Gastroesophageal sphincter (tissue), 4 donors: ENCODE measurements around the gene AREL1. TPM values are rescaled to one million over a fixed set of nuclear protein-coding genes. Genes with fewer than 3 reads are reported as not detected.

Experiments
- ATAC-seq: fragments of 150-250 bp; one replicate; pipeline ENCODE4 v1.9.1; 2016; ENCODE audit warnings: mild to moderate bottlenecking, moderate library complexity
- H3K27ac ChIP-seq, 4 donors: fragments of 200-600 bp; sonication (generic) in 3 of 4; 1 replicate in 3 of 4; 2 replicates in 1 of 4; pipeline ENCODE4 v1.5.1; 2016 to 2019
- H3K27me3 ChIP-seq: fragments of 200-600 bp; sonication (generic); one replicate; pipeline ENCODE4 v1.5.1; 2019
- H3K36me3 ChIP-seq, 2 donors: fragments of 200-600 bp; sonication (generic); one replicate each; pipeline ENCODE4 v1.5.1; 2019; ENCODE audit warnings: control low read depth in 1 of 2
- H3K4me1 ChIP-seq, 3 donors: fragments of 200-600 bp; sonication (generic); 1 replicate in 2 of 3; 2 replicates in 1 of 3; pipeline ENCODE4 v1.5.1; 2016 to 2019; ENCODE audit warnings: control low read depth in 2 of 3
- H3K4me3 ChIP-seq, 2 donors: fragments of 200-600 bp; sonication (generic); one replicate each; pipeline ENCODE4 v1.5.1; 2019; ENCODE audit warnings: mild to moderate bottlenecking in 1 of 2, moderate library complexity in 1 of 2
- H3K9me3 ChIP-seq, 3 donors: fragments of 200-600 bp; sonication (generic); one replicate each; pipeline ENCODE4 v1.5.1; 2017 to 2019; ENCODE audit warnings: control low read depth in 2 of 3
- EP300 ChIP-seq: sonication (generic); formaldehyde crosslinking; IDR thresholded peaks from one replicate; pipeline ENCODE4 v1.6.1; 2017; ENCODE audit warnings: antibody characterized with exemption, mild to moderate bottlenecking
- POLR2A ChIP-seq, 2 donors: fragments of 450-650 bp; IDR thresholded peaks; one replicate each; pipeline ENCODE4 v1.6.1; 2017; ENCODE audit warnings: antibody characterized with exemption in 2 of 2, mild to moderate bottlenecking in 2 of 2, moderate library complexity in 1 of 2
- POLR2AphosphoS5 ChIP-seq: sonication (generic); formaldehyde crosslinking; IDR thresholded peaks from one replicate; pipeline ENCODE4 v1.6.1; 2017; ENCODE audit warnings: antibody characterized with exemption
- WGBS, 2 donors: methylation state at CpG; one replicate each; pipeline ENCODE4 v1.1.5; 2018; ENCODE audit warnings: low coverage in 1 of 2; 5-methylcytosine and 5-hydroxymethylcytosine counted together
- total RNA-seq, 4 donors: library from RNA; depleted of rRNA; stranded (reverse); fragments of >200 nt; gene quantifications; one replicate each; pipeline ENCODE4 v1.1.0, GENCODE V29; 2016
- TF ChIP-seq, protein P1 (sequence below), 4 experiments: fragments of 200-600 bp in 2 of 4; fragments of 450-650 bp in 2 of 4; sonication (generic) in 1 of 4; IDR thresholded peaks; one replicate each; pipeline ENCODE4 v1.5.1; 2017 to 2019; ENCODE audit warnings: antibody characterized with exemption in 4 of 4, mild to moderate bottlenecking in 2 of 4, moderate library complexity in 2 of 4

AREL1 gene
- total RNA-seq, 4 donors from 2014 or later, result 14.3 to 39.9 (median 19.9) TPM

DNA sequence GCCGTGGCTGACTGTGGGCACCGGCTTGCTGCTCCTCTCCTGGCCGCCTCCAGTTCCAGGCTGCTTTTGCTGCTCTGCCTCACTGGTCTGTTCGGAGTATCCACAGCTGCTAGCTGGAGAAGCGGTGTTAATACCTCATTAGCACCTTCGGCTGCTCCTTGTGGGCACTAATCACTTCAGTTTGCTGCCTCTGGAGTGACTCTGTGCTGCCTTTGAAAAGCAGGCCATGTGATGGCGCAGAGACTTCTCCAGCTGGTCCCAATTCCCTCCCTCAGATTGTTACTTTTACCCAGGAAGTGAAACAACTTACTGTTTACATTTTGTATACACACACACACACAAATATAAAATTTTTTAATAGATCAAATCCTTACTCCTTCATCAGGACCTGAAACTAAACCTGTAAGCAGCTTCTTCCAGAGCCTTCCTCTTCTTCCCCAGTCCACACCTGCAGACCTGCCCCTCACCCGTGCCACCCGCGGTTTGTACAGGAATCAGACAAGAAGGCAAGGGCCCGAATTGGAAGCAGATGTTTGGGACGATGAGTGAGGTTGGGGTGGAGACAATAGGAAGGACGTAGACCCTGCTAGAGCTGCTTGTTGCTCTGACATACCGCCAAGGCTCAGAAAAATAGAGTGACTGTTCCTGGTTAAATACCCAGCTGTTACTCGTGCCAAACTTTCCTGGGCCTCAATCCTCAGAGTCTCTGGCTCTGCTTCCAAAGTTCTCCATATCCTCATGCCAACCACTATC, 59.3 kb downstream of the AREL1 start:
- H3K4me3 ChIP-seq, result no peak overlapping the region
- no peaks in the 10 kb centered on the region for H3K27me3 ChIP-seq
- no peak overlapping the region for H3K27ac ChIP-seq
- H3K4me1 ChIP-seq, result peaks cover 0 to 11% (median 0%) of the 10 kb centered on the region in 3 donors
- H3K36me3 ChIP-seq, result peaks cover 0 to 30% of the 10 kb centered on the region in 2 donors
- 82 to 90% methylated on average over 7 to 10 of the region's 15 CpGs for WGBS, 2 donors
- TF ChIP-seq, protein P1, sequence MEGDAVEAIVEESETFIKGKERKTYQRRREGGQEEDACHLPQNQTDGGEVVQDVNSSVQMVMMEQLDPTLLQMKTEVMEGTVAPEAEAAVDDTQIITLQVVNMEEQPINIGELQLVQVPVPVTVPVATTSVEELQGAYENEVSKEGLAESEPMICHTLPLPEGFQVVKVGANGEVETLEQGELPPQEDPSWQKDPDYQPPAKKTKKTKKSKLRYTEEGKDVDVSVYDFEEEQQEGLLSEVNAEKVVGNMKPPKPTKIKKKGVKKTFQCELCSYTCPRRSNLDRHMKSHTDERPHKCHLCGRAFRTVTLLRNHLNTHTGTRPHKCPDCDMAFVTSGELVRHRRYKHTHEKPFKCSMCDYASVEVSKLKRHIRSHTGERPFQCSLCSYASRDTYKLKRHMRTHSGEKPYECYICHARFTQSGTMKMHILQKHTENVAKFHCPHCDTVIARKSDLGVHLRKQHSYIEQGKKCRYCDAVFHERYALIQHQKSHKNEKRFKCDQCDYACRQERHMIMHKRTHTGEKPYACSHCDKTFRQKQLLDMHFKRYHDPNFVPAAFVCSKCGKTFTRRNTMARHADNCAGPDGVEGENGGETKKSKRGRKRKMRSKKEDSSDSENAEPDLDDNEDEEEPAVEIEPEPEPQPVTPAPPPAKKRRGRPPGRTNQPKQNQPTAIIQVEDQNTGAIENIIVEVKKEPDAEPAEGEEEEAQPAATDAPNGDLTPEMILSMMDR (IDR thresholded peaks at IDR 0.05), result no peak
- TF ChIP-seq EP300 (no peak), POLR2AphosphoS5 (no peak), POLR2A (IDR thresholded peaks at IDR 0.05) (no peak)
- H3K9me3 ChIP-seq, result no peaks in the 10 kb centered on the region
- ATAC-seq, result no peak

DNA sequence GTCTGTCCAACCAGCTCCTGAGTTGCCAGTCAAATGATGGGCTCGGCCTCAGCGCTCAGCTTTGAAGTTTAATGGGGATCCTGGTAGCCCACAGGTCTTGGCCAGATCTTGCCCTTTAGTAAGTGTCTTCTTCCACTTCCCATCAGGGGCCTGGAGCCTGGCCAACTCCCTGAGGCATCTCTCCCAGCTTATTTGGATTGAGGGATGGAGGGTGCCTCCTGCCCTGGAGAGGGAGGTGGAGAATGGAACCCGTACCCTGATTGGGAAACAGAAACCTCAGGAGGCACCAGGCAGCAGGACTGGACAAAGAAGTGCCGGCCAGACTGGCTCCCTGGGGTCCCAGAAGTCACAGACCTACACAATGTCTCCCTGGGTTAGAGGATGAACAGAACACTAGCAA, 60.3 kb downstream of the AREL1 start:
- H3K27ac ChIP-seq, result no peak overlapping the region
- no peak overlapping the region for H3K4me3 ChIP-seq
- peaks cover 0 to 21% of the 10 kb centered on the region in 2 donors for H3K36me3 ChIP-seq
- no peak for ATAC-seq
- H3K27me3 ChIP-seq, result peaks cover 9% of the 10 kb centered on the region
- H3K4me1 ChIP-seq, result peaks cover 0 to 19% (median 6%) of the 10 kb centered on the region in 3 donors
- TF ChIP-seq EP300 (no peak), POLR2A (IDR thresholded peaks at IDR 0.05) (no peak), POLR2AphosphoS5 (no peak)
- TF ChIP-seq, protein P1 (IDR thresholded peaks at IDR 0.05), result no peak
- H3K9me3 ChIP-seq, result no peaks in the 10 kb centered on the region
- no CpG with 5 or more reads among the region's 4 CpGs for WGBS, 2 donors

DNA sequence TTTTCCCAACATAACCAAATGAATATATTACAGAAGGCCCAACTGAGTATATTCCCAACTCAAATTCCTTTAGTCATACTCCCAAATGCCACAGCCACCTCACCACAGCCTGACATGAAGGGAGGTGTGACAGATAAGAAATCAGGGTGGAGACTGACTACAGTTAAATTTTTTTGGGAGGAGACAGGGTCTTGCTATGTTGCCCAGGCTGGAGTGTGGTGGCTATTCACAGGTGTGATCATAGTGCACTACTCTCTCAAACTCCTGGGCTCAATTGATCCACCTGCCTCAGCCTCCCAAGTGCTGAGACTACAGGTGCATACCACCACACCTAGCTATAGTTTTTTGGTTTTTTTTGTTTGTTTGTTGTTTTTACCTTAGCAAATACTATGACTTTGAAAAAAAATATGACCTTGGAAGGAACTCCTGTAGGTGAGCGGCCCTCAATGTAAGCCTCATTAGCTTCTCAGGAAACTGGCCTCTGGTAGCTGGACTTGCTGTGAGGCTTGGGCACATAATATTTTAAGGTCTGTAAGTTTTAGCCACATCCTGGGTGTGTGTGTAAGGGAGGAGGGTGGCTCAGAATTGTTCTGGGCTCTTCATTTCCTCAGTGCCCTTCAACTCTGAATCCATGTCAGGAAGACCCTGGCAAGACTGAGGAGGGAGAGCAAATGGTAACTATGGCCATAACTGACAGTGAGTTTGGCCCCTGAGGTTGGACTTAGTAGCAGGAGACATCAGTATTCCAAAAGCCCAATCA, 61.8 kb downstream of the AREL1 start:
- no peak for ATAC-seq
- Histone ChIP-seq H3K9me3 (no peaks in the 10 kb centered on the region), H3K36me3 (peaks cover 0 to 7% of the 10 kb centered on the region in 2 donors), H3K4me1 (peaks cover 0 to 22% (median 6%) of the 10 kb centered on the region in 3 donors), H3K27ac (no peak overlapping the region), H3K27me3 (peaks cover 22% of the 10 kb centered on the region), H3K4me3 (no peak overlapping the region)
- WGBS, 2 donors, result 92 to 100% methylated on average over 1 of the region's 1 CpG
- TF ChIP-seq, protein P1 (IDR thresholded peaks at IDR 0.05), result no peak
- TF ChIP-seq EP300, result no peak
- no peak for TF ChIP-seq POLR2A (IDR thresholded peaks at IDR 0.05)
- no peak for TF ChIP-seq POLR2AphosphoS5

DNA sequence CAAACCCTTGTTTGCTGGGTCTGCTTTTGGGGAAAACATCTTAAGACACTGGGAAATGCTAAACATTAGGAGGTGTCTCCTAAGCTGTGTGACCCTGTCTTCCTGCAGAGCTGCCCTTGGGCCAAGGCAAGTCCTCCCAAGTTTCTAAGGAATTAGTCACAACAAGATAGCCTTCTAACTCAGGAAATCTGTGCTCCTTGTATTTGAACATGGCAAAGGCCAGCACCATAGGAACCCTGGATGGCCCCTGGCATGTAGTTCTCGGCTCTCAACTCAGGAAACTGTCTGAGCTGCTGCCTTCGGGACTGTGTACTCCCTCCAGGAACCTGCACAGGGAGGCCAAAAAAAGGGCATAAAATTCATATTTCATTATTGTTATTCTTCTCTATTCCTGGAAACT, 63.2 kb downstream of the AREL1 start:
- ATAC-seq, result no peak
- H3K4me1 ChIP-seq, result peaks cover 0 to 14% (median 6%) of the 10 kb centered on the region in 3 donors
- TF ChIP-seq, protein P1 (IDR thresholded peaks at IDR 0.05), result no peak
- TF ChIP-seq POLR2AphosphoS5, result no peak
- no peak for TF ChIP-seq POLR2A (IDR thresholded peaks at IDR 0.05)
- TF ChIP-seq EP300, result no peak
- H3K27ac ChIP-seq, result no peak overlapping the region
- H3K36me3 ChIP-seq, result no peaks in the 10 kb centered on the region
- no CpG with 5 or more reads among the region's 2 CpGs for WGBS, 2 donors
- no peak overlapping the region for H3K4me3 ChIP-seq
- H3K9me3 ChIP-seq, result no peaks in the 10 kb centered on the region
- peaks cover 36% of the 10 kb centered on the region for H3K27me3 ChIP-seq
